Lung (tissue), 12 donors: ENCODE measurements around the gene NPB. TPM values are rescaled to one million over a fixed set of nuclear protein-coding genes. Genes with fewer than 3 reads are reported as not detected.

ENCODE experiments used
- ATAC-seq: fragments of 200-7000 bp; cut with Tn5 transposase; one replicate; pipeline ENCODE4 v1.9.1; 2020; ENCODE audit warnings: moderate number of reproducible peaks; ENCODE audit not compliant: insufficient read depth, low FRiP score
- DNase-seq, 3 donors: peaks; one replicate each; pipeline ENCODE4 v3.0.0-alpha.2; 2013 to 2017
- H3K27ac ChIP-seq, 2 donors: one replicate each; pipeline ENCODE4 v1.5.1; 2013; ENCODE audit warnings: mild to moderate bottlenecking in 2 of 2, moderate library complexity in 2 of 2, control low read depth in 1 of 2, inconsistent platforms in 1 of 2, low read depth in 1 of 2, low read length in 1 of 2
- H3K27me3 ChIP-seq, 3 donors: one replicate each; pipeline ENCODE4 v1.5.1; 2013; ENCODE audit warnings: low read length in 2 of 3; ENCODE audit not compliant: control insufficient read depth in 3 of 3, insufficient read depth in 3 of 3
- H3K36me3 ChIP-seq, 4 donors: one replicate each; pipeline ENCODE4 v1.5.1; 2013; ENCODE audit warnings: low read length in 4 of 4, mild to moderate bottlenecking in 1 of 4, moderate library complexity in 1 of 4; ENCODE audit not compliant: control insufficient read depth in 4 of 4, insufficient read depth in 4 of 4
- H3K4me1 ChIP-seq, 5 donors: one replicate each; pipeline ENCODE4 v1.5.1; 2013; ENCODE audit warnings: low read length in 5 of 5, mild to moderate bottlenecking in 2 of 5, moderate library complexity in 1 of 5; ENCODE audit not compliant: control insufficient read depth in 5 of 5, insufficient read depth in 5 of 5
- H3K4me3 ChIP-seq: one replicate; pipeline ENCODE4 v1.5.1; 2013; ENCODE audit warnings: mild to moderate bottlenecking, control low read depth, moderate library complexity
- H3K9ac ChIP-seq, 2 donors: one replicate each; pipeline ENCODE4 v1.5.1; 2013; ENCODE audit warnings: low read length in 2 of 2, control low read depth in 1 of 2; ENCODE audit not compliant: insufficient read depth in 1 of 2
- H3K9me3 ChIP-seq, 4 donors: one replicate each; pipeline ENCODE4 v1.5.1; 2013; ENCODE audit warnings: low read length in 3 of 4, mild to moderate bottlenecking in 1 of 4, moderate library complexity in 1 of 4; ENCODE audit not compliant: control insufficient read depth in 4 of 4, insufficient read depth in 3 of 4
- WGBS, 2 donors: extraction: QIAGEN DNeasy Blood & Tissue Kit; methylation state at CpG; one replicate each; pipeline ENCODE4 v1.1.7; 2013; 5-methylcytosine and 5-hydroxymethylcytosine counted together
- polyA plus RNA-seq, 2 donors: library from polyadenylated mRNA; stranded (reverse); fragments of 200-250 nt; gene quantifications; one replicate each; pipeline ENCODE4 v1.2.1, GENCODE V29; 2013
- total RNA-seq, 2 donors: library from RNA; depleted of rRNA in 1 of 2; stranded (reverse); fragments of >200 nt in 1 of 2; gene quantifications; one replicate each; pipeline ENCODE4 v1.2.1, GENCODE V29; 2014 to 2021
- TF ChIP-seq, protein P1 (sequence below): IDR thresholded peaks from 2 replicates; pipeline ENCODE4 v1.5.1; 2012; ENCODE audit warnings: mild to moderate bottlenecking; ENCODE audit errors: control extremely low read depth, extremely low read depth
- donor health status: control.
- donor health status: control.
- donor health status: Bipolar disorder and iron deficiency.
- donor health status: healthy.
- donor health status: DM: yes; HTN: yes; CAD: no.

NPB gene
- total and polyA plus RNA-seq, 4 donors, result 0.41 to 0.55 (median 0.46) TPM

DNA sequence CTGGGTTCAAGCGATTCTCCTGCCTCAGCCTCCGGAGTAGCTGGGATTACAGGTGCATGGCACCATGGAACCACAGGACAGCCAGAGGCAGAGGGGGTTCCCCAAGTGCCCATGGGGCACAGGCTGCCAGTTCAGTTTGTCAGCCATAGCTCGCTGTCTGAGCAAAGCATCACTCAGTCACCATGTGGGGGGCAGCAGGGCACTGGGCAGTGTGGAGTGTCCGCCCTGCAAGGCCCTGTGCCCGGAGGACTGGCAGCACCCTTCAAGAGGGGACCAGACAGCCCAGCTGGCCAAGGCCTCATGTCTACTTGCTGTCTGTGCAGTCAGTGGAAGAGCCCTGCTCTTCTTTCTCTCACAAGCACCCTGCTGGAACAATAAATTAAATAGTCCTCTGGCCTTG, 17.1 kb upstream of the NPB start:
- Histone ChIP-seq H3K4me1 (peaks cover 0 to 3% (median 2%) of the 10 kb centered on the region in 5 donors), H3K9me3 (no peaks in the 10 kb centered on the region), H3K27ac (no peak overlapping the region), H3K9ac (no peak overlapping the region), H3K27me3 (no peaks in the 10 kb centered on the region), H3K36me3 (peaks cover 18 to 45% (median 33%) of the 10 kb centered on the region in 4 donors), H3K4me3 (no peak overlapping the region)
- WGBS, 2 donors, result 95 to 97% methylated on average over 5 of the region's 5 CpGs
- no peak for DNase-seq
- ATAC-seq, result no peak
- TF ChIP-seq, protein P1, sequence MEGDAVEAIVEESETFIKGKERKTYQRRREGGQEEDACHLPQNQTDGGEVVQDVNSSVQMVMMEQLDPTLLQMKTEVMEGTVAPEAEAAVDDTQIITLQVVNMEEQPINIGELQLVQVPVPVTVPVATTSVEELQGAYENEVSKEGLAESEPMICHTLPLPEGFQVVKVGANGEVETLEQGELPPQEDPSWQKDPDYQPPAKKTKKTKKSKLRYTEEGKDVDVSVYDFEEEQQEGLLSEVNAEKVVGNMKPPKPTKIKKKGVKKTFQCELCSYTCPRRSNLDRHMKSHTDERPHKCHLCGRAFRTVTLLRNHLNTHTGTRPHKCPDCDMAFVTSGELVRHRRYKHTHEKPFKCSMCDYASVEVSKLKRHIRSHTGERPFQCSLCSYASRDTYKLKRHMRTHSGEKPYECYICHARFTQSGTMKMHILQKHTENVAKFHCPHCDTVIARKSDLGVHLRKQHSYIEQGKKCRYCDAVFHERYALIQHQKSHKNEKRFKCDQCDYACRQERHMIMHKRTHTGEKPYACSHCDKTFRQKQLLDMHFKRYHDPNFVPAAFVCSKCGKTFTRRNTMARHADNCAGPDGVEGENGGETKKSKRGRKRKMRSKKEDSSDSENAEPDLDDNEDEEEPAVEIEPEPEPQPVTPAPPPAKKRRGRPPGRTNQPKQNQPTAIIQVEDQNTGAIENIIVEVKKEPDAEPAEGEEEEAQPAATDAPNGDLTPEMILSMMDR, result no peak

DNA sequence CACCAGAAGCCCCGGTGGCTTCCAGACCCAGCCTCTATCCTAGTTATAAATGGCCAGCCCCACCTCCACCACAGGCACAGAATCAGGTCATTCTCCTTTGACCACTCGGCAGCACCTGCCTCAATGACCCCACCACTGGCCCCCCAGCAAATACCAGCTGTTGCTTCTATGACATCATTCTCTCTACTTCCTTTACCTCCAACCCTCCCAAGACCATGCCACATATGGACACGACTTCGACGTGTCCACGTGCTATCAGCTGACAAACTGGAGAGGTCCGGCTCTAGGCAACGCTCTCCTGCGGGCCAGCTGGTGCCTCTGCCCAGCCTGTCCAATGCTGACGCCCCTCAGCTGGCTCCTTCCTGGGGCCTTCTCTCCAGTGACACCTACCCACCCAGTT, 16.6 kb upstream of the NPB start:
- Histone ChIP-seq H3K27me3 (no peaks in the 10 kb centered on the region), H3K4me3 (no peak overlapping the region), H3K27ac (no peak overlapping the region), H3K4me1 (peaks cover 0 to 8% (median 6%) of the 10 kb centered on the region in 5 donors), H3K9me3 (no peaks in the 10 kb centered on the region), H3K36me3 (peaks cover 18 to 48% (median 35%) of the 10 kb centered on the region in 4 donors), H3K9ac (no peak overlapping the region)
- 91 to 94% methylated on average over 10 of the region's 10 CpGs for WGBS, 2 donors
- ATAC-seq (no peak), DNase-seq (no peak)
- TF ChIP-seq, protein P1, result no peak

- DNase-seq (no peak), ATAC-seq (no peak)
- no peaks in the 10 kb centered on the region for H3K9me3 ChIP-seq
- peaks cover 0 to 10% (median 7%) of the 10 kb centered on the region in 5 donors for H3K4me1 ChIP-seq
- H3K4me3 ChIP-seq, result no peak overlapping the region
- H3K27me3 ChIP-seq, result no peaks in the 10 kb centered on the region
- H3K9ac ChIP-seq, result no peak overlapping the region
- TF ChIP-seq, protein P1, result no peak
- H3K36me3 ChIP-seq, result peaks cover 18 to 48% (median 35%) of the 10 kb centered on the region in 4 donors
- no peak overlapping the region for H3K27ac ChIP-seq
- 89 to 91% methylated on average over 11 of the region's 11 CpGs for WGBS, 2 donors
Observed at GRCh38 chr17:81885869-81886548, 16.0 kb upstream of the NPB start.
